ENCODE measurements around the gene KIF2C. TPM values are rescaled to one million over a fixed set of nuclear protein-coding genes. Genes with fewer than 3 reads are reported as not detected.
"Not testable (repeated sequence)": the region's sequence is repeated elsewhere in the genome, so short reads cannot be mapped to it uniquely, and the experiment has no call there.

The KIF2C gene
- total RNA-seq, 4 donors from 2014 or later = 2.5 to 8.3 (median 3.5) TPM

DNA sequence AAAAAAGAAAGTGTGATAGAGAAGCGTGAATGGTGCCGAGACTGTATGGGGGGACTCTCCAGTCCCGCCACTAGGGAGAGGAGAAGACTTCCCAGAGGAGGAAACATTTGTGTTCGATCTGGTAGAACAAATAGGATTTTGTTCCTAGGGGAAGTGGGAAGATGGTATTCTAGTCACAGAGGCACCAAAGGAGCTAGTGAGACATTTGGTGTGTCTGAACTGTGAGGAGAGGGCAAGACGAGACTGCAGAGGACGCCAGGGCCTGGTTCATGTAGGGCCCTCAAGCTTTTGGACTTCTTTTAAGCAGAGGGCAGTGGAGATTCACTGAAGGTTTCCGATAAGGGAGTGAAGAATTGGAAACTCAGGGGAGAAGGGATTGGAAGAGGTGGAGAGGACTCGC is 71.6 kb downstream of the KIF2C start:
- no peaks in the 10 kb centered on the region for H3K9me3 ChIP-seq
- DNase-seq = peak in 2 of 3 donors; percentile 11 to 25
- TF ChIP-seq, protein P1, sequence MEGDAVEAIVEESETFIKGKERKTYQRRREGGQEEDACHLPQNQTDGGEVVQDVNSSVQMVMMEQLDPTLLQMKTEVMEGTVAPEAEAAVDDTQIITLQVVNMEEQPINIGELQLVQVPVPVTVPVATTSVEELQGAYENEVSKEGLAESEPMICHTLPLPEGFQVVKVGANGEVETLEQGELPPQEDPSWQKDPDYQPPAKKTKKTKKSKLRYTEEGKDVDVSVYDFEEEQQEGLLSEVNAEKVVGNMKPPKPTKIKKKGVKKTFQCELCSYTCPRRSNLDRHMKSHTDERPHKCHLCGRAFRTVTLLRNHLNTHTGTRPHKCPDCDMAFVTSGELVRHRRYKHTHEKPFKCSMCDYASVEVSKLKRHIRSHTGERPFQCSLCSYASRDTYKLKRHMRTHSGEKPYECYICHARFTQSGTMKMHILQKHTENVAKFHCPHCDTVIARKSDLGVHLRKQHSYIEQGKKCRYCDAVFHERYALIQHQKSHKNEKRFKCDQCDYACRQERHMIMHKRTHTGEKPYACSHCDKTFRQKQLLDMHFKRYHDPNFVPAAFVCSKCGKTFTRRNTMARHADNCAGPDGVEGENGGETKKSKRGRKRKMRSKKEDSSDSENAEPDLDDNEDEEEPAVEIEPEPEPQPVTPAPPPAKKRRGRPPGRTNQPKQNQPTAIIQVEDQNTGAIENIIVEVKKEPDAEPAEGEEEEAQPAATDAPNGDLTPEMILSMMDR (IDR thresholded peaks at IDR 0.05) = no peak
- no peak for TF ChIP-seq POLR2A (IDR thresholded peaks at IDR 0.05)
- H3K4me3 ChIP-seq = no peak overlapping the region
- peaks cover 0 to 2% (median 0%) of the 10 kb centered on the region in 3 donors for H3K36me3 ChIP-seq
- no peaks in the 10 kb centered on the region for H3K27me3 ChIP-seq
- H3K27ac ChIP-seq = peak overlapping the region; percentile 25 to 98 (median 96)
- peaks cover 13 to 55% (median 49%) of the 10 kb centered on the region in 4 donors for H3K4me1 ChIP-seq

DNA sequence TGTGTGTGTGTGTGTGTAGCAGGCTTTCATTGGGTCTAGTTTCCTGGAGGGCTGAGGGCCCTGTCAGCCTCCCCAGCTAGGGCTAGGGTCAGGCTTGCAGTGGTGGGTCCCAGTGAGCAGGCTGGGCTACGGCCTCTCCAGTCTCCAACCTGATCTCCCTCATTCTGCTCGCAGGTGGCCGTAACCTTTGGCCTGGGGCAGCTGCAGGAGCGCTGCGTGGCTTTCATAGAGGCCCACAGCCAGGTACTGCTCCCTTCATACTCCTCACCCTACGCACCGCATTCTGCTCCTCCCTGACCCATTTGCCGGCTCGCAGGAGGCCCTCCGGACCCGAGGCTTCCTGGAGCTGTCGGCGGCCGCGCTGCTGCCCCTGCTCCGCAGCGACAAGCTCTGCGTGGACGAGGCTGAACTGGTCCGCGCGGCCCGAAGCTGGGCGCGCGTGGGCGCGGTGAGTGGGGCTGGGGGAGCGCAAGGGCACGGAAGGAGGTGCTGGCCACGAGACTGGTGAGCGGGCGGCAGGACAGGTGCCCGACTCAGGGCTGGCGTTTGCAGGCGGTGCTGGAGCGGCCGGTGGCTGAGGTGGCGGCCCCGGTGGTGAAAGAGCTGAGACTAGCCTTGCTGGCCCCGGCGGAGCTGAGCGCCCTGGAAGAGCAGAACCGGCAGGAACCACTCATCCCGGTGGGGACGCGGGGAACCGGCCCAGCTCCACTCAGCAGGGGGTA is 73.3 kb downstream of the KIF2C start:
- DNase-seq = peak in 2 of 3 donors; percentile 52 to 60

DNA sequence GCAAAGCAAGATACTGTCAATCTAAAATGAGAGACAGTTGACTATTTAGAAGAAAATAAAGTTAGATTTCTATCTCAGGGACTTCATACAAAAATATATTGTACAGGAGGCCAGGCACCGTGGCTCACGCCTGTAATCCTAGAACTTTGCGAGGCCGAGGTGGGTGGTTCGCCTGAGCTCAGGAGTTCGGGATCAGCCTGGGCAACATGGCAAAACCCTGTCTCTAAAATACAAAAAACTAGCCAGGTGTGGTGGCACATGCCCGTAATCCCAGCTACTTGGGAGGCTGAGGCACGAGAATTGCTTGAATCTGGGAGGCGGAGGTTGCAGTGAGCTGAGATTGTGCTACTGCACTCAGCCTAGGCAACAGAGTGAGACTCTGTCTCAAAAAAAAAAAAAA is 76.3 kb downstream of the KIF2C start:
- H3K4me1 ChIP-seq = peaks cover 0 to 15% (median 5%) of the 10 kb centered on the region in 4 donors
- DNase-seq = peak in 1 of 3 donors; percentile 7
- not testable (repeated sequence) for H3K27me3 ChIP-seq, H3K27ac ChIP-seq, H3K4me3 ChIP-seq, H3K36me3 ChIP-seq, H3K9me3 ChIP-seq

More for the DNA sequence above, 73.3 kb downstream of the KIF2C start:
- no peaks in the 10 kb centered on the region for H3K36me3 ChIP-seq
- H3K27me3 ChIP-seq = no peaks in the 10 kb centered on the region
- TF ChIP-seq, protein P1 (IDR thresholded peaks at IDR 0.05) = no peak
- TF ChIP-seq POLR2A (IDR thresholded peaks at IDR 0.05) = no peak
- no peaks in the 10 kb centered on the region for H3K9me3 ChIP-seq
- peak overlapping the region; percentile 36 to 73 (median 58) for H3K4me3 ChIP-seq
- peaks cover 0 to 38% (median 32%) of the 10 kb centered on the region in 4 donors for H3K4me1 ChIP-seq
- H3K27ac ChIP-seq = peak overlapping the region; percentile 76 to 92 (median 88)

DNA sequence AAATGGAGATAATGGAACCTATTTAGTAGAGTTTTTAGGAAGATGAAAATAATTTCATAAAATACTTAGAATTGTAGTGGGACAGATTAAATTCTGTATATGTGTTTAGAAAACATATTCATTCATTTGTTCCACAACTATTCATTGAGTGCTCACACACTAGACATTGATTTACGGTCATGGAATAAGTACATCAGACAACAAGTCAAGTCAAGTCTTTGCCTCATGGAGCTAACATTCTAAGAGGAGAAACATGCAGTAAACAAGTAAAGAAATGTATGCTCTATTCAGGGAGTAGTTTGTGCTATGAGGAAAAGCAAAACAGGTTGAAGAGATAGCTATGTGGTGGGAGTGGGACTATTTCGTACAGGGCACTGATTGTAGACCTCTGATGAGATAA is 77.7 kb downstream of the KIF2C start:
- no peak for DNase-seq
- H3K27ac ChIP-seq = no peak overlapping the region
- H3K36me3 ChIP-seq = no peaks in the 10 kb centered on the region
- no peaks in the 10 kb centered on the region for H3K27me3 ChIP-seq
- H3K4me3 ChIP-seq = no peak overlapping the region
- TF ChIP-seq, protein P1 (IDR thresholded peaks at IDR 0.05) = no peak
- TF ChIP-seq POLR2A (IDR thresholded peaks at IDR 0.05) = no peak
- H3K9me3 ChIP-seq = no peaks in the 10 kb centered on the region
- peaks cover 0 to 20% (median 4%) of the 10 kb centered on the region in 4 donors for H3K4me1 ChIP-seq

Small RNAs within 50 kb of the gene (small RNA-seq; reads per million reads assigned to genes)
- gene RNU5D-1 (1.3 to 3.1 reads per million in 2 donors), gene RNU5F-1 (1.00 to 1.4 reads per million in 2 donors), gene SNORD38A (465 to 628 reads per million in 2 donors), gene SNORD38B (0 reads per million in 2 donors), gene SNORD46 (1,090 to 1,531 reads per million in 2 donors), gene SNORD55 (0 reads per million in 2 donors)

Other genes with a start within 250 kb of the KIF2C start
- gene TMEM53, start 65.4 kb upstream of the KIF2C start, total RNA-seq = 10 to 100 TPM in 3 of 4 donors, not detected in 1; 23.1 to 30.8 (median 26.5) TPM
- gene ARMH1, start 65.1 kb upstream of the KIF2C start, total RNA-seq = 1 to 10 TPM; 3.7 to 7.7 (median 4.8) TPM
- gene RNU5D-1, start 8.7 kb upstream of the KIF2C start, total RNA-seq = not detected
- gene RPS8, start 35.7 kb downstream of the KIF2C start, total RNA-seq = 1,000 to 10,000 TPM in 1 of 4 donors, 100 to 1,000 TPM in 3; 456 to 1,875 (median 819) TPM
- 10 to 100 TPM in 3 of 4 donors, 1 to 10 TPM in 1; 5.0 to 59.8 (median 28.6) TPM for gene BEST4, start 48.3 kb downstream of the KIF2C start, total RNA-seq
- gene PLK3, start 60.5 kb downstream of the KIF2C start, total RNA-seq = 10 to 100 TPM in 3 of 4 donors, 1 to 10 TPM in 1; 7.7 to 28.1 (median 23.5) TPM
- 1 to 10 TPM in 1 of 4 donors, not detected in 3; 3.5 TPM for gene DYNLT4, start 67.5 kb downstream of the KIF2C start, total RNA-seq
- 1 to 10 TPM; 2.6 to 7.4 (median 3.5) TPM for gene BTBD19, start 68.7 kb downstream of the KIF2C start, total RNA-seq
- gene PTCH2, start 103.4 kb downstream of the KIF2C start, total RNA-seq = 1 to 10 TPM in 2 of 4 donors, under 1 TPM in 2; 0.27 to 2.5 (median 0.79) TPM
- 10 to 100 TPM; 10.3 to 23.9 (median 16.6) TPM for gene EIF2B3, start 246.8 kb downstream of the KIF2C start, total RNA-seq